PC-3 (cell line): ENCODE measurements around the gene OSMR.

Source experiments
- CTCF ChIP-seq: fragments of 300-600 bp; sonication (generic); conservative IDR thresholded peaks from 2 replicates; pipeline ENCODE4 v1.5.1; 2017; ENCODE audit warnings: antibody characterized with exemption, low read depth, mild to moderate bottlenecking, low read length
- EZH2 ChIP-seq: fragments of 300-600 bp; sonication (generic); IDR thresholded peaks from one replicate; pipeline ENCODE4 v1.6.1; 2017; ENCODE audit warnings: antibody characterized with exemption, mild to moderate bottlenecking, low read length; ENCODE audit not compliant: unreplicated experiment
- EZH2phosphoT487 ChIP-seq: fragments of 300-600 bp; sonication (generic); IDR thresholded peaks from 2 replicates; pipeline ENCODE4 v1.6.1; 2018; ENCODE audit warnings: mild to moderate bottlenecking, antibody characterized with exemption, low read length, borderline replicate concordance

DNA sequence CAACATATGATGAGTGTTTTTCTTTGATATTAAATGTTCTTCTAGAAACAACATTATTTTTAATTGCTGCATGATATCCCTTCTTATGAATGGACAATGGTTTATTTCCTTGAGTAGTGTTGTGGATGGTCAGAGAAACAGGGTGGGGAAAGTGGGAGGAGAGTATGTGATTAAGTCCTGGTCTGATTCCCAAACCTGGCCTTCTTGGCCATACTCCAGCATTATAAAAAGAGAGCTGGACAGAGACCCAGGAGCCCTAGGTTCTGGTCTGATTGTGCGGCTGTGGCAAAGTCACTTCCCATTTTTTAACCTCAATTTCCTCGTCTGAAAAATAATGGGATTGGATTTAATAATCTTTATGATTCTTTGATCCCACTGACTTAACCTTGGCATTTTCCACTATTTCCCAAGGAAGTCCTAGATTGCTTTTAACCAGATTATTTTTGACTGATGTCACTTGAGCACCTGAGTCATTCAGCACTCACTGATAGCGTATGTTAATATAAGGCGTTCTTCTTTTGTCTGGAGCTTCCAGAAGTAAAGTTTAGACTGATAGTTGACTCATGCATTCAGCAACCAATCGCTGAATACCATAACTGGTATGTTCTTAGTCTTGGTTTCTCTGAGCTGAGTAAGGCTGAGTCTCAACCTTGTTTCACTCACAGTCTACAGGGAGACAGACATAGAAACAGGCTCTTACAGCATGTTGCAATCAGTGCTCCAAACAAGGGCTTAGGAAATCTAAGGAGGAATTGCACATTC lies 26.2 kb downstream of the OSMR start:
- TF ChIP-seq CTCF (no peak), EZH2 (no peak), EZH2phosphoT487 (no peak)
